ENCODE measurements around the gene VWA8. TPM values are rescaled to one million over a fixed set of nuclear protein-coding genes. Genes with fewer than 3 reads are reported as not detected.
"Not testable (repeated sequence)": the region's sequence is repeated elsewhere in the genome, so short reads cannot be mapped to it uniquely, and the experiment has no call there.

Gene VWA8
- total and polyA plus RNA-seq, 10 donors: 2.7 to 33.6 (median 18.3) TPM

- WGBS, 5 donors: 85 to 93% (median 92%) methylated on average over 7 to 10 of the region's 10 CpGs
- intact Hi-C loops (cut with DNase I; ENCODE audit: low total_unique reads): no loop called here
- Histone ChIP-seq H3K27me3 (replicated peaks in 1 of 7) (no peaks in the 10 kb centered on the region), H3K9me3 (peaks cover 0 to 8% (median 0%) of the 10 kb centered on the region in 8 donors), H3K36me3 (no peaks in the 10 kb centered on the region), H3K4me1 (no peaks in the 10 kb centered on the region), H3K27ac (no peak overlapping the region), H3K4me3 (no peak overlapping the region)
- no peak for TF ChIP-seq POLR2A (IDR thresholded peaks at IDR 0.05)
- TF ChIP-seq CTCF (IDR thresholded peaks at IDR 0.05 in 8 of 11, conservative IDR thresholded peaks at IDR 0.05 in 3 of 11): no peak
- no peak for TF ChIP-seq POLR2AphosphoS5 (IDR thresholded peaks at IDR 0.05)
- DNase-seq: no peak
Observed at GRCh38 chr13:41542281-41542680, 418.6 kb downstream of the VWA8 start.

- Histone ChIP-seq H3K36me3 (no peaks in the 10 kb centered on the region), H3K4me3 (no peak overlapping the region), H3K27me3 (replicated peaks in 1 of 7) (no peaks in the 10 kb centered on the region), H3K4me1 (no peaks in the 10 kb centered on the region), H3K27ac (no peak overlapping the region), H3K9me3 (peaks cover 0 to 8% (median 0%) of the 10 kb centered on the region in 8 donors)
- no peak for TF ChIP-seq CTCF (IDR thresholded peaks at IDR 0.05 in 8 of 11, conservative IDR thresholded peaks at IDR 0.05 in 3 of 11)
- no peak for TF ChIP-seq POLR2A (IDR thresholded peaks at IDR 0.05)
- no peak for TF ChIP-seq POLR2AphosphoS5 (IDR thresholded peaks at IDR 0.05)
- DNase-seq: no peak
- intact Hi-C loops (cut with DNase I; ENCODE audit: low total_unique reads): no loop called here
- 82 to 92% (median 89%) methylated on average over 9 of the region's 9 CpGs for WGBS, 5 donors
Observed at GRCh38 chr13:41541142-41541938, 419.6 kb downstream of the VWA8 start.

- H3K4me1 ChIP-seq; H3K36me3 ChIP-seq; H3K4me3 ChIP-seq; H3K27me3 ChIP-seq (replicated peaks in 1 of 7); H3K9me3 ChIP-seq; H3K27ac ChIP-seq; DNase-seq; intact Hi-C loops (cut with DNase I; ENCODE audit: low total_unique reads): not testable (repeated sequence)
- WGBS, 5 donors: 82 to 91% (median 87%) methylated on average over 12 to 13 of the region's 13 CpGs
Observed at GRCh38 chr13:41540240-41540639, 420.7 kb downstream of the VWA8 start.

- no peaks in the 10 kb centered on the region for H3K4me1 ChIP-seq
- no peak for DNase-seq
- no peaks in the 10 kb centered on the region for H3K27me3 ChIP-seq (replicated peaks in 1 of 7)
- TF ChIP-seq POLR2A (IDR thresholded peaks at IDR 0.05) (no peak), CTCF (IDR thresholded peaks at IDR 0.05 in 8 of 11, conservative IDR thresholded peaks at IDR 0.05 in 3 of 11) (no peak), POLR2AphosphoS5 (IDR thresholded peaks at IDR 0.05) (no peak)
- H3K36me3 ChIP-seq: no peaks in the 10 kb centered on the region
- no peak overlapping the region for H3K4me3 ChIP-seq
- WGBS, 5 donors: 81 to 88% (median 87%) methylated on average over 15 of the region's 15 CpGs
- H3K9me3 ChIP-seq: no peaks in the 10 kb centered on the region
- intact Hi-C loops (cut with DNase I; ENCODE audit: low total_unique reads): no loop called here
- H3K27ac ChIP-seq: no peak overlapping the region
Observed at GRCh38 chr13:41533266-41534052, 427.4 kb downstream of the VWA8 start.
